Measurements from ENCODE around the gene PNMA1.

PNMA1 gene

GRCh38 chr14:73754911-73755360 is 40.8 kb upstream of the PNMA1 start:
- DNase-seq (ENCODE audit: insufficient read length, low spot score) (no peak), FAIRE-seq (no peak)
- no peak for TF ChIP-seq POLR2A (IDR thresholded peaks at IDR 0.05; ENCODE audit: low read depth, low read length)

- DNase-seq (ENCODE audit: insufficient read length, low spot score) (no peak), FAIRE-seq (no peak)
- TF ChIP-seq POLR2A (IDR thresholded peaks at IDR 0.05; ENCODE audit: low read depth, low read length), result no peak
Measured at GRCh38 chr14:73753887-73754795, 40.0 kb upstream of the PNMA1 start.

- no peak for FAIRE-seq
- no peak for DNase-seq (ENCODE audit: insufficient read length, low spot score)
- TF ChIP-seq POLR2A (IDR thresholded peaks at IDR 0.05; ENCODE audit: low read depth, low read length), result no peak
Measured at GRCh38 chr14:73753124-73753886, 39.1 kb upstream of the PNMA1 start.

GRCh38 chr14:73752297-73752992 is 38.3 kb upstream of the PNMA1 start:
- FAIRE-seq (no peak), DNase-seq (ENCODE audit: insufficient read length, low spot score) (peak; percentile 76)
- no peak for TF ChIP-seq POLR2A (IDR thresholded peaks at IDR 0.05; ENCODE audit: low read depth, low read length)

- FAIRE-seq, result no peak
- DNase-seq (ENCODE audit: insufficient read length, low spot score), result no peak
- no peak for TF ChIP-seq POLR2A (IDR thresholded peaks at IDR 0.05; ENCODE audit: low read depth, low read length)
Measured at GRCh38 chr14:73751157-73751691, 37.0 kb upstream of the PNMA1 start.

GRCh38 chr14:73750531-73750901 is 36.3 kb upstream of the PNMA1 start:
- DNase-seq (ENCODE audit: insufficient read length, low spot score), result no peak
- FAIRE-seq, result no peak
- no peak for TF ChIP-seq POLR2A (IDR thresholded peaks at IDR 0.05; ENCODE audit: low read depth, low read length)

GRCh38 chr14:73749706-73750530 is 35.7 kb upstream of the PNMA1 start:
- no peak for DNase-seq (ENCODE audit: insufficient read length, low spot score)
- no peak for FAIRE-seq
- no peak for TF ChIP-seq POLR2A (IDR thresholded peaks at IDR 0.05; ENCODE audit: low read depth, low read length)

- no peak for TF ChIP-seq POLR2A (IDR thresholded peaks at IDR 0.05; ENCODE audit: low read depth, low read length)
- DNase-seq (ENCODE audit: insufficient read length, low spot score) (no peak), FAIRE-seq (no peak)
Measured at GRCh38 chr14:73748858-73749357, 34.7 kb upstream of the PNMA1 start.

- FAIRE-seq (no peak), DNase-seq (ENCODE audit: insufficient read length, low spot score) (no peak)
- TF ChIP-seq POLR2A (IDR thresholded peaks at IDR 0.05; ENCODE audit: low read depth, low read length), result no peak
Measured at GRCh38 chr14:73747379-73748211, 33.4 kb upstream of the PNMA1 start.

GRCh38 chr14:73746520-73747378 is 32.6 kb upstream of the PNMA1 start:
- DNase-seq (ENCODE audit: insufficient read length, low spot score) (no peak), FAIRE-seq (no peak)
- no peak for TF ChIP-seq POLR2A (IDR thresholded peaks at IDR 0.05; ENCODE audit: low read depth, low read length)
